Panc1 (cell line): ENCODE results near the gene MCEE. TPM values are rescaled to one million over a fixed set of nuclear protein-coding genes. Genes with fewer than 3 reads are reported as not detected.

ENCODE experiments used
- ATAC-seq: fragments of 200-7000 bp; cut with Tn5 transposase; 2 replicates; pipeline ENCODE4 v1.9.1; 2020; ENCODE audit warnings: mild to moderate bottlenecking, moderate library complexity
- BruUV-seq: library from RNA; stranded (reverse); fragments of 400-500 nt; replicated peaks from 2 replicates; lab custom pipeline; 2021; lab: Mats Ljungman, UMichigan
- CTCF ChIA-PET: fragments of 300-600 bp; sonication (Branson Sonifier 250); formaldehyde crosslinking; loops from one replicate; lab custom pipeline; 2022; ENCODE audit warnings: antibody characterized with exemption; lab: Charles Lee
- POLR2A ChIA-PET: fragments of 300-600 bp; sonication (Branson Sonifier 250); formaldehyde crosslinking; loops from one replicate; lab custom pipeline; 2022; ENCODE audit warnings: antibody characterized with exemption; lab: Charles Lee
- DNase-seq: peaks from one replicate; pipeline ENCODE4 v3.0.0-alpha.2; 2010; ENCODE audit warnings: low read depth, low spot score
- H3K27ac ChIP-seq: 2 replicates; pipeline ENCODE4 v1.5.1; 2011; ENCODE audit warnings: mild to moderate bottlenecking, low read length, inconsistent platforms
- H3K27me3 ChIP-seq: fragments of 200-500 bp; sonication (Bioruptor generic); 2 replicates; pipeline ENCODE4 v1.6.0; 2014; ENCODE audit warnings: low read length, inconsistent platforms; ENCODE audit not compliant: control insufficient read depth, insufficient read depth
- H3K36me3 ChIP-seq: fragments of 200-500 bp; sonication (Bioruptor generic); 2 replicates; pipeline ENCODE4 v1.5.1; 2014; ENCODE audit warnings: inconsistent platforms, mild to moderate bottlenecking, low read length, moderate library complexity; ENCODE audit not compliant: control insufficient read depth, insufficient read depth
- H3K4me1 ChIP-seq: 2 replicates; pipeline ENCODE4 v1.5.1; 2011; ENCODE audit warnings: inconsistent platforms, mild to moderate bottlenecking, low read length, moderate library complexity; ENCODE audit not compliant: control insufficient read depth, insufficient read depth
- H3K4me3 ChIP-seq, 2 experiments: 2 replicates each; pipeline ENCODE4 v1.5.1; 2011 to 2012; ENCODE audit warnings: low read depth in 2 of 2, low read length in 2 of 2, mild to moderate bottlenecking in 2 of 2, inconsistent platforms in 1 of 2, moderate library complexity in 1 of 2
- H3K9me3 ChIP-seq: fragments of 200-500 bp; sonication (Bioruptor generic); 2 replicates; pipeline ENCODE4 v1.5.1; 2014; ENCODE audit warnings: low read depth, mild to moderate bottlenecking, inconsistent platforms, low read length, moderate library complexity; ENCODE audit not compliant: control insufficient read depth, insufficient read depth
- POLR2AphosphoS5 ChIP-seq: IDR thresholded peaks from 2 replicates; pipeline ENCODE4 v1.6.1; 2012; ENCODE audit warnings: mild to moderate bottlenecking, low read depth, low read length, moderate library complexity
- SIN3A ChIP-seq: IDR thresholded peaks from 2 replicates; pipeline ENCODE4 v1.6.1; 2012; ENCODE audit warnings: low read depth, mild to moderate bottlenecking, low read length, moderate library complexity, borderline replicate concordance; ENCODE audit not compliant: insufficient read depth
- TCF7L2 ChIP-seq: IDR thresholded peaks from 2 replicates; pipeline ENCODE4 v1.6.1; 2011; ENCODE audit warnings: mild to moderate bottlenecking, low read depth, low read length, inconsistent platforms
- in situ Hi-C: cut with HindIII; loops from 2 replicates; pipeline ENCODE4 v1.10.0; 2016; ENCODE audit warnings: low sequenced_read_pairs, low pct_unique_long_range_greater_than_20kb
- intact Hi-C: fragments of 100-400 bp; cut with micrococcal nuclease; formaldehyde crosslinking; loops from one replicate; pipeline ENCODE4 v1.10.0; 2022; ENCODE audit not compliant: unreplicated experiment
- total RNA-seq: library from RNA; stranded (reverse); gene quantifications from one replicate; pipeline ENCODE4 v1.2.1, GENCODE V29; 2021; ENCODE audit not compliant: unreplicated experiment
- TF ChIP-seq, protein P1 (sequence below), 2 experiments: IDR thresholded peaks; 2 replicates each; pipeline ENCODE4 v1.6.1; 2011 to 2012; ENCODE audit warnings: low read depth in 2 of 2, control low read depth in 1 of 2, low read length in 1 of 2, mild to moderate bottlenecking in 1 of 2, moderate library complexity in 1 of 2; ENCODE audit not compliant: insufficient read depth in 1 of 2
- TF ChIP-seq, protein P2 (sequence below): fragments of 450-650 bp; IDR thresholded peaks from 2 replicates; pipeline ENCODE4 v1.5.1; 2017; ENCODE audit warnings: mild to moderate bottlenecking

The MCEE gene
- total RNA-seq, 1 experiment from 2014 or later: 4.8 TPM

DNA sequence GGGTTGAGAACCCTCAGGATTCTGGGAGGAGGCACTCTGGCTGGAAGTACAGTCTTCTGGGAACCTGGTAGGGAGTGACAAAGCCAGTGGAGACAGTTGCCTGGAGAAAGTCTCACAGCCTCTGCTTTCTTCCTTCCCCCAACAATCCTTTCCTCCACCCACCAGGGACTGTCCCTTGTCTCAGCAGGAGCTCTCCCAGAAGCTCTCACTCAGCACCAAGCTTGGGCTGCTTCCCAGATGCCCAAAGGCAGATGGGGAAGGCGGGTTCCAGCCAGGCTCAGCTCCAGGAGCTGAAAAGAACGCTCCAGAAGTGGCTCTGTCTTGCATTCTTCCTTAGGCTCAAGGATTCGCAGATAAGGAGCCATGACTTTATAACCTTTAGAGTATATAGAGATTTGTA is 69.2 kb downstream of the MCEE start:
- CTCF ChIA-PET: no interaction called here
- Histone ChIP-seq H3K36me3 (no peaks in the 10 kb centered on the region), H3K9me3 (no peaks in the 10 kb centered on the region), H3K27ac (no peak overlapping the region), H3K4me3 (no peak overlapping the region), H3K4me1 (no peaks in the 10 kb centered on the region), H3K27me3 (peaks cover 9% of the 10 kb centered on the region)
- TF ChIP-seq, protein P1, sequence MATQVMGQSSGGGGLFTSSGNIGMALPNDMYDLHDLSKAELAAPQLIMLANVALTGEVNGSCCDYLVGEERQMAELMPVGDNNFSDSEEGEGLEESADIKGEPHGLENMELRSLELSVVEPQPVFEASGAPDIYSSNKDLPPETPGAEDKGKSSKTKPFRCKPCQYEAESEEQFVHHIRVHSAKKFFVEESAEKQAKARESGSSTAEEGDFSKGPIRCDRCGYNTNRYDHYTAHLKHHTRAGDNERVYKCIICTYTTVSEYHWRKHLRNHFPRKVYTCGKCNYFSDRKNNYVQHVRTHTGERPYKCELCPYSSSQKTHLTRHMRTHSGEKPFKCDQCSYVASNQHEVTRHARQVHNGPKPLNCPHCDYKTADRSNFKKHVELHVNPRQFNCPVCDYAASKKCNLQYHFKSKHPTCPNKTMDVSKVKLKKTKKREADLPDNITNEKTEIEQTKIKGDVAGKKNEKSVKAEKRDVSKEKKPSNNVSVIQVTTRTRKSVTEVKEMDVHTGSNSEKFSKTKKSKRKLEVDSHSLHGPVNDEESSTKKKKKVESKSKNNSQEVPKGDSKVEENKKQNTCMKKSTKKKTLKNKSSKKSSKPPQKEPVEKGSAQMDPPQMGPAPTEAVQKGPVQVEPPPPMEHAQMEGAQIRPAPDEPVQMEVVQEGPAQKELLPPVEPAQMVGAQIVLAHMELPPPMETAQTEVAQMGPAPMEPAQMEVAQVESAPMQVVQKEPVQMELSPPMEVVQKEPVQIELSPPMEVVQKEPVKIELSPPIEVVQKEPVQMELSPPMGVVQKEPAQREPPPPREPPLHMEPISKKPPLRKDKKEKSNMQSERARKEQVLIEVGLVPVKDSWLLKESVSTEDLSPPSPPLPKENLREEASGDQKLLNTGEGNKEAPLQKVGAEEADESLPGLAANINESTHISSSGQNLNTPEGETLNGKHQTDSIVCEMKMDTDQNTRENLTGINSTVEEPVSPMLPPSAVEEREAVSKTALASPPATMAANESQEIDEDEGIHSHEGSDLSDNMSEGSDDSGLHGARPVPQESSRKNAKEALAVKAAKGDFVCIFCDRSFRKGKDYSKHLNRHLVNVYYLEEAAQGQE (IDR thresholded peaks at IDR 0.05; ENCODE audit: insufficient read depth in 1 of 2, low read depth in 2 of 2, low read length in 1 of 2): no peak
- no peak for TF ChIP-seq TCF7L2
- no peak for TF ChIP-seq SIN3A
- no peak for TF ChIP-seq POLR2AphosphoS5
- TF ChIP-seq, protein P2, sequence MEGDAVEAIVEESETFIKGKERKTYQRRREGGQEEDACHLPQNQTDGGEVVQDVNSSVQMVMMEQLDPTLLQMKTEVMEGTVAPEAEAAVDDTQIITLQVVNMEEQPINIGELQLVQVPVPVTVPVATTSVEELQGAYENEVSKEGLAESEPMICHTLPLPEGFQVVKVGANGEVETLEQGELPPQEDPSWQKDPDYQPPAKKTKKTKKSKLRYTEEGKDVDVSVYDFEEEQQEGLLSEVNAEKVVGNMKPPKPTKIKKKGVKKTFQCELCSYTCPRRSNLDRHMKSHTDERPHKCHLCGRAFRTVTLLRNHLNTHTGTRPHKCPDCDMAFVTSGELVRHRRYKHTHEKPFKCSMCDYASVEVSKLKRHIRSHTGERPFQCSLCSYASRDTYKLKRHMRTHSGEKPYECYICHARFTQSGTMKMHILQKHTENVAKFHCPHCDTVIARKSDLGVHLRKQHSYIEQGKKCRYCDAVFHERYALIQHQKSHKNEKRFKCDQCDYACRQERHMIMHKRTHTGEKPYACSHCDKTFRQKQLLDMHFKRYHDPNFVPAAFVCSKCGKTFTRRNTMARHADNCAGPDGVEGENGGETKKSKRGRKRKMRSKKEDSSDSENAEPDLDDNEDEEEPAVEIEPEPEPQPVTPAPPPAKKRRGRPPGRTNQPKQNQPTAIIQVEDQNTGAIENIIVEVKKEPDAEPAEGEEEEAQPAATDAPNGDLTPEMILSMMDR: no peak
- no TSS peak for BruUV-seq
- intact Hi-C loops: no loop called here
- no peak for ATAC-seq
- no peak for DNase-seq
- in situ Hi-C loops: no loop called here
- POLR2A ChIA-PET: no interaction called here

DNA sequence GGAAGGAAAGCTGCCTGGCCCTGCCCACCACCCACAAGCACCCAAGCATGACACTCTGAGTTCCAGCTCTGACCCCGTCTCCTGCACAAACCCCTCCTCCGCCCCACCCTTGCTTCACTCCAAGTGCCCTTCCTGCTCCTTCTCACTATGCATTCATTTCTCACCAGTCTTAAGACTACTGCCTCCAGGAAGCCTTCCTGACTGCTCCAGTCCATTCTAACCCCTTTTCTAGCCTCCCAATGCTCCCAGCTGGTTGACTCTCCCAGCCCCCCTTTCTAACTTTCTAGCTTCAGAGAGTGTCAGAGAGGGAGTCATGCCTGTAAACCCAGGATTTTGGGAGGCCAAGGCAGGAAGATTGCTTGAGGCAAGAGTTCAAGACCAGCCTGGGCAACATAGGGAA is 69.8 kb downstream of the MCEE start:
- CTCF ChIA-PET: no interaction called here
- POLR2A ChIA-PET: no interaction called here
- no peak for TF ChIP-seq SIN3A
- TF ChIP-seq, protein P1 (IDR thresholded peaks at IDR 0.05; ENCODE audit: insufficient read depth in 1 of 2, low read depth in 2 of 2, low read length in 1 of 2): no peak
- TF ChIP-seq POLR2AphosphoS5: no peak
- TF ChIP-seq, protein P2: no peak
- no peak for TF ChIP-seq TCF7L2

More for the DNA sequence above, 69.8 kb downstream of the MCEE start:
- Histone ChIP-seq H3K9me3 (no peaks in the 10 kb centered on the region), H3K27me3 (peaks cover 9% of the 10 kb centered on the region), H3K4me3 (no peak overlapping the region), H3K4me1 (no peaks in the 10 kb centered on the region), H3K36me3 (no peaks in the 10 kb centered on the region), H3K27ac (no peak overlapping the region)
- no TSS peak for BruUV-seq
- ATAC-seq (no peak), DNase-seq (no peak)
- intact Hi-C loops: no loop called here
- in situ Hi-C loops: no loop called here

Other genes with a start within 250 kb of the MCEE start
- 1.0 TPM for gene VAX2, start 229.7 kb downstream of the MCEE start, total RNA-seq
- 0.18 TPM for gene ATP6V1B1, start 194.3 kb downstream of the MCEE start, total RNA-seq
- not detected for gene ANKRD53, start 151.6 kb downstream of the MCEE start, total RNA-seq
- gene TEX261, start 135.4 kb downstream of the MCEE start, total RNA-seq: 64.9 TPM
- 80.2 TPM for gene NAGK, start 61.6 kb downstream of the MCEE start, total RNA-seq
- 34.1 TPM for gene MPHOSPH10, start 405 bp upstream of the MCEE start, total RNA-seq
- 1.4 TPM for gene PAIP2B, start 96.9 kb upstream of the MCEE start, total RNA-seq
- gene ZNF638, start 201.6 kb upstream of the MCEE start, total RNA-seq: 80.8 TPM